ENCODE data around the gene ZDHHC24. TPM values are rescaled to one million over a fixed set of nuclear protein-coding genes. Genes with fewer than 3 reads are reported as not detected.

Gene ZDHHC24, protein sequence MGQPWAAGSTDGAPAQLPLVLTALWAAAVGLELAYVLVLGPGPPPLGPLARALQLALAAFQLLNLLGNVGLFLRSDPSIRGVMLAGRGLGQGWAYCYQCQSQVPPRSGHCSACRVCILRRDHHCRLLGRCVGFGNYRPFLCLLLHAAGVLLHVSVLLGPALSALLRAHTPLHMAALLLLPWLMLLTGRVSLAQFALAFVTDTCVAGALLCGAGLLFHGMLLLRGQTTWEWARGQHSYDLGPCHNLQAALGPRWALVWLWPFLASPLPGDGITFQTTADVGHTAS
- total RNA-seq (2014; rRNA removed; shearing (Covaris generic)) (10.0 and 13.1 TPM in 2 replicates), polyA plus RNA-seq (2016; fragmentation: Nextera tagmentation; extraction: Ambion mirVana) (5.6 and 7.3 TPM in 2 replicates)
- long read RNA-seq, full-length matches to known transcripts, result 9 of 13 reads
- long read RNA-seq, partial matches to known transcripts, result 0 of 13 reads
- long read RNA-seq, other reads (novel, unspliced or antisense), result 4 of 13 reads

DNA sequence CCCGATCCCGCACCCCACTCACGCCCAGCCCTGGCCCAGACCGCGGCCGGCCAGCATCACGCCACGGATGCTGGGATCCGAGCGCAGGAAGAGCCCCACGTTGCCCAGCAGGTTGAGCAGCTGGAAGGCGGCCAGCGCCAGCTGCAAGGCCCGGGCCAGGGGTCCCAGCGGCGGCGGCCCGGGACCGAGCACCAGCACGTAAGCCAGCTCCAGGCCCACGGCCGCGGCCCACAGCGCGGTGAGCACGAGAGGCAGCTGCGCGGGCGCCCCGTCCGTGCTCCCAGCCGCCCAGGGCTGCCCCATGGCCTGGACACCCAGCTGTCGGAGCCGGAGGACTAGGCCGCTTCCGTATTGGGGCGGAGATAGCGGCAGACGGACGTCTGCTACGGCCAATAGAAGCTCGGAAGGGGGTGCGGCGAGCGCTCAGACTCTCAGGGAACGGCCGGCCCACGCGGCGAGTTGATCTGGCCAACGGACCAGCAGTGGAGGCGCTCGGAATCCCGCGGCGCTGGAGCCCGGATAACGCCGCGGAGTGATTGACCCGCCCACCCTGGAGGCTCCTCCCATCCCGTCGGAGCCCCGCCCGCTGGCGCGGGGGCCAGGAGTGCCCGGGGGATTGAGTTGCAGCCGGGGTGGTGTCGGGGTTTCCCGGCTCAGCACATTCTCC is at the start of gene ZDHHC24:
Gene ZDHHC24 (minus strand): TSS at position 348 of the 667 bp plus-strand sequence. CDS start 45 bp downstream, at position 303.
- Mint-ChIP-seq H3K27me3 (ENCODE audit: insufficient read depth, low read depth, poor library complexity) (peaks cover 19% of the 10 kb centered on the region), H3K4me3 (peak within 1 kb of the TSS; percentile 81), H3K4me1 (peaks cover 38% of the 10 kb centered on the region), H3K36me3 (ENCODE audit: low read depth) (peaks cover 4% of the 10 kb centered on the region; the same call in 1 of the 3 replicates), H3K9me3 (no peaks in the 10 kb centered on the region; the same call in 1 of the 3 replicates), H3K27ac (peak within 1 kb of the TSS; percentile 70)
- Histone ChIP-seq H3K4me3 (peak within 1 kb of the TSS; percentile 97), H3K36me3 (ENCODE audit: insufficient read depth) (no peaks in the 10 kb centered on the region), H2AFZ (peak within 1 kb of the TSS; percentile 97), H3F3A (replicated peaks; ENCODE audit: low read depth) (0 out of 2 replicates have a peak, but pooled peaks cover 7% of the 10 kb centered on the region), H3K27me3 (ENCODE audit: insufficient read depth) (no peaks in the 10 kb centered on the region), H4K20me1 (replicated peaks; ENCODE audit: insufficient read depth) (peaks cover 7% of the 10 kb centered on the region), H3K4me1 (ENCODE audit: insufficient read depth) (peaks cover 35% of the 10 kb centered on the region), H3K27ac (ENCODE audit: low read depth) (peak within 1 kb of the TSS; percentile 74; the same call in 1 of the 2 replicates), H3K79me2 (replicated peaks; ENCODE audit: insufficient read depth) (0 out of 2 replicates have a peak, but pooled peaks cover 4% of the 10 kb centered on the region), H3K4me2 (peak within 1 kb of the TSS; percentile 97), H3K9me2 (ENCODE audit: insufficient read depth) (no peaks in the 10 kb centered on the region)
- ATAC-seq (peak; percentile 80), DNase-seq (ENCODE audit: low spot score) (peak; percentile 97)
- TF ChIP-seq ZNF331 (CRISPR knock-in tag; IDR thresholded peaks at IDR 0.05; ENCODE audit: low read depth), result no peak
- no peak for TF ChIP-seq ZNF114 (CRISPR knock-in tag; IDR thresholded peaks at IDR 0.05)
- TF ChIP-seq, protein P1, sequence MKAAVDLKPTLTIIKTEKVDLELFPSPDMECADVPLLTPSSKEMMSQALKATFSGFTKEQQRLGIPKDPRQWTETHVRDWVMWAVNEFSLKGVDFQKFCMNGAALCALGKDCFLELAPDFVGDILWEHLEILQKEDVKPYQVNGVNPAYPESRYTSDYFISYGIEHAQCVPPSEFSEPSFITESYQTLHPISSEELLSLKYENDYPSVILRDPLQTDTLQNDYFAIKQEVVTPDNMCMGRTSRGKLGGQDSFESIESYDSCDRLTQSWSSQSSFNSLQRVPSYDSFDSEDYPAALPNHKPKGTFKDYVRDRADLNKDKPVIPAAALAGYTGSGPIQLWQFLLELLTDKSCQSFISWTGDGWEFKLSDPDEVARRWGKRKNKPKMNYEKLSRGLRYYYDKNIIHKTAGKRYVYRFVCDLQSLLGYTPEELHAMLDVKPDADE (IDR thresholded peaks at IDR 0.05), result no peak
- TF ChIP-seq REST (IDR thresholded peaks at IDR 0.05; ENCODE audit: unreplicated experiment), result no peak
- no peak for TF ChIP-seq STAT1 (IDR thresholded peaks at IDR 0.05; ENCODE audit: unreplicated experiment)
- peak; percentile 56 for TF ChIP-seq POLR2AphosphoS5 (IDR thresholded peaks at IDR 0.05; ENCODE audit: low read depth)
- TF ChIP-seq NANOG (IDR thresholded peaks at IDR 0.05; ENCODE audit: borderline replicate concordance), result no peak
- TF ChIP-seq, protein P2, sequence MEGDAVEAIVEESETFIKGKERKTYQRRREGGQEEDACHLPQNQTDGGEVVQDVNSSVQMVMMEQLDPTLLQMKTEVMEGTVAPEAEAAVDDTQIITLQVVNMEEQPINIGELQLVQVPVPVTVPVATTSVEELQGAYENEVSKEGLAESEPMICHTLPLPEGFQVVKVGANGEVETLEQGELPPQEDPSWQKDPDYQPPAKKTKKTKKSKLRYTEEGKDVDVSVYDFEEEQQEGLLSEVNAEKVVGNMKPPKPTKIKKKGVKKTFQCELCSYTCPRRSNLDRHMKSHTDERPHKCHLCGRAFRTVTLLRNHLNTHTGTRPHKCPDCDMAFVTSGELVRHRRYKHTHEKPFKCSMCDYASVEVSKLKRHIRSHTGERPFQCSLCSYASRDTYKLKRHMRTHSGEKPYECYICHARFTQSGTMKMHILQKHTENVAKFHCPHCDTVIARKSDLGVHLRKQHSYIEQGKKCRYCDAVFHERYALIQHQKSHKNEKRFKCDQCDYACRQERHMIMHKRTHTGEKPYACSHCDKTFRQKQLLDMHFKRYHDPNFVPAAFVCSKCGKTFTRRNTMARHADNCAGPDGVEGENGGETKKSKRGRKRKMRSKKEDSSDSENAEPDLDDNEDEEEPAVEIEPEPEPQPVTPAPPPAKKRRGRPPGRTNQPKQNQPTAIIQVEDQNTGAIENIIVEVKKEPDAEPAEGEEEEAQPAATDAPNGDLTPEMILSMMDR (conservative IDR thresholded peaks at IDR 0.05; ENCODE audit: low read depth in 2 of 2), result no peak
- TF ChIP-seq EZH2phosphoT487 (IDR thresholded peaks at IDR 0.05; ENCODE audit: unreplicated experiment), result no peak
- TF ChIP-seq EZH2 (IDR thresholded peaks at IDR 0.05; ENCODE audit: low read depth, unreplicated experiment), result no peak
- peak; percentile 29 for TF ChIP-seq CREB1 (CRISPR knock-in tag; IDR thresholded peaks at IDR 0.05; ENCODE audit: low read depth)
- TF ChIP-seq JUNB (IDR thresholded peaks at IDR 0.05; ENCODE audit: unreplicated experiment), result no peak
